ENCODE data around the gene EXOC8.

EXOC8 gene

GRCh38 chr1:231315887-231316286 lies 21.8 kb downstream of the EXOC8 start:
- Histone ChIP-seq H3K4me3 (ENCODE audit: low read depth, low read length) (no peak overlapping the region), H3K79me2 (ENCODE audit: control insufficient read depth, insufficient read depth, low read length, unreplicated experiment) (no peaks in the 10 kb centered on the region), H3K27ac (ENCODE audit: low read depth, low read length) (no peak overlapping the region), H3K4me1 (ENCODE audit: control insufficient read depth, insufficient read depth, low read length, unreplicated experiment) (no peaks in the 10 kb centered on the region), H3K36me3 (ENCODE audit: insufficient read depth, low read length) (no peaks in the 10 kb centered on the region), H3K27me3 (ENCODE audit: insufficient read depth, low read length) (no peaks in the 10 kb centered on the region), H2AFZ (ENCODE audit: low read length, unreplicated experiment) (no peak overlapping the region)

GRCh38 chr1:231313661-231314060 lies 24.0 kb downstream of the EXOC8 start:
- Histone ChIP-seq H3K27ac (ENCODE audit: low read depth, low read length) (no peak overlapping the region), H3K4me3 (ENCODE audit: low read depth, low read length) (no peak overlapping the region), H3K4me1 (ENCODE audit: control insufficient read depth, insufficient read depth, low read length, unreplicated experiment) (no peaks in the 10 kb centered on the region), H3K79me2 (ENCODE audit: control insufficient read depth, insufficient read depth, low read length, unreplicated experiment) (no peaks in the 10 kb centered on the region), H3K27me3 (ENCODE audit: insufficient read depth, low read length) (no peaks in the 10 kb centered on the region), H2AFZ (ENCODE audit: low read length, unreplicated experiment) (no peak overlapping the region), H3K36me3 (ENCODE audit: insufficient read depth, low read length) (no peaks in the 10 kb centered on the region)

- Histone ChIP-seq H3K27ac (ENCODE audit: low read depth, low read length) (no peak overlapping the region), H3K4me1 (ENCODE audit: control insufficient read depth, insufficient read depth, low read length, unreplicated experiment) (no peaks in the 10 kb centered on the region), H3K4me3 (ENCODE audit: low read depth, low read length) (no peak overlapping the region), H2AFZ (ENCODE audit: low read length, unreplicated experiment) (no peak overlapping the region), H3K36me3 (ENCODE audit: insufficient read depth, low read length) (no peaks in the 10 kb centered on the region), H3K27me3 (ENCODE audit: insufficient read depth, low read length) (no peaks in the 10 kb centered on the region), H3K79me2 (ENCODE audit: control insufficient read depth, insufficient read depth, low read length, unreplicated experiment) (no peaks in the 10 kb centered on the region)
Observed at GRCh38 chr1:231312432-231312788, 25.2 kb downstream of the EXOC8 start.

GRCh38 chr1:231311720-231312431 lies 25.8 kb downstream of the EXOC8 start:
- Histone ChIP-seq H3K4me1 (ENCODE audit: control insufficient read depth, insufficient read depth, low read length, unreplicated experiment) (no peaks in the 10 kb centered on the region), H3K36me3 (ENCODE audit: insufficient read depth, low read length) (no peaks in the 10 kb centered on the region), H2AFZ (ENCODE audit: low read length, unreplicated experiment) (no peak overlapping the region), H3K79me2 (ENCODE audit: control insufficient read depth, insufficient read depth, low read length, unreplicated experiment) (no peaks in the 10 kb centered on the region), H3K27me3 (ENCODE audit: insufficient read depth, low read length) (no peaks in the 10 kb centered on the region), H3K27ac (ENCODE audit: low read depth, low read length) (no peak overlapping the region), H3K4me3 (ENCODE audit: low read depth, low read length) (no peak overlapping the region)

GRCh38 chr1:231310391-231310934 lies 27.2 kb downstream of the EXOC8 start:
- no peaks in the 10 kb centered on the region for H3K27me3 ChIP-seq (ENCODE audit: insufficient read depth, low read length)
- H3K4me1 ChIP-seq (ENCODE audit: control insufficient read depth, insufficient read depth, low read length, unreplicated experiment): no peaks in the 10 kb centered on the region
- H3K27ac ChIP-seq (ENCODE audit: low read depth, low read length): no peak overlapping the region
- no peaks in the 10 kb centered on the region for H3K36me3 ChIP-seq (ENCODE audit: insufficient read depth, low read length)
- no peak overlapping the region for H2AFZ ChIP-seq (ENCODE audit: low read length, unreplicated experiment)
- H3K79me2 ChIP-seq (ENCODE audit: control insufficient read depth, insufficient read depth, low read length, unreplicated experiment): no peaks in the 10 kb centered on the region
- no peak overlapping the region for H3K4me3 ChIP-seq (ENCODE audit: low read depth, low read length)

GRCh38 chr1:231301990-231302389 lies 35.7 kb downstream of the EXOC8 start:
- no peaks in the 10 kb centered on the region for H3K4me1 ChIP-seq (ENCODE audit: control insufficient read depth, insufficient read depth, low read length, unreplicated experiment)
- no peaks in the 10 kb centered on the region for H3K79me2 ChIP-seq (ENCODE audit: control insufficient read depth, insufficient read depth, low read length, unreplicated experiment)
- H3K27ac ChIP-seq (ENCODE audit: low read depth, low read length): no peak overlapping the region
- H3K4me3 ChIP-seq (ENCODE audit: low read depth, low read length): no peak overlapping the region
- H3K36me3 ChIP-seq (ENCODE audit: insufficient read depth, low read length): no peaks in the 10 kb centered on the region
- no peak overlapping the region for H2AFZ ChIP-seq (ENCODE audit: low read length, unreplicated experiment)
- no peaks in the 10 kb centered on the region for H3K27me3 ChIP-seq (ENCODE audit: insufficient read depth, low read length)

DNA sequence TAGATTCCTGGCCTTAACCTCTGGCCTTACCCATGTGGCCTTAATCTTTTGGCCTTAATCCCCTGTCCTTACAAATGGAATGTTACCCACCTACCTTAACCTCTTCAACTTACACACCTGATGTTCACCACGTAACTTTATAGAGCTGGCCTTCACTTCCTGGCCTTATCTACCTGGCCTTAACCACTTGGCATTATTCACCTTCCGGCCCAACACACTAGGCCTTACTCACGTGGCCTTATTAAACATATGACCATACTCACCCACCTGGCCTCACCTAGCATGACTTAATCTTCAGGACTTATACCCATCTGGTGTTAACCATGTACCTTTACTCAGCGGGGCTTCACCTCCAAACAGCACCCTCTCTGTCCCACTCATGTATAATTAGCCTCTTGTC lies 41.7 kb downstream of the EXOC8 start:
- H3K4me1 ChIP-seq (ENCODE audit: control insufficient read depth, insufficient read depth, low read length, unreplicated experiment): no peaks in the 10 kb centered on the region
- no peaks in the 10 kb centered on the region for H3K36me3 ChIP-seq (ENCODE audit: insufficient read depth, low read length)
- no peak overlapping the region for H3K4me3 ChIP-seq (ENCODE audit: low read depth, low read length)
- no peak overlapping the region for H2AFZ ChIP-seq (ENCODE audit: low read length, unreplicated experiment)
- H3K79me2 ChIP-seq (ENCODE audit: control insufficient read depth, insufficient read depth, low read length, unreplicated experiment): no peaks in the 10 kb centered on the region
- H3K27me3 ChIP-seq (ENCODE audit: insufficient read depth, low read length): no peaks in the 10 kb centered on the region
- H3K27ac ChIP-seq (ENCODE audit: low read depth, low read length): no peak overlapping the region

- H3K79me2 ChIP-seq (ENCODE audit: control insufficient read depth, insufficient read depth, low read length, unreplicated experiment): no peaks in the 10 kb centered on the region
- no peak overlapping the region for H2AFZ ChIP-seq (ENCODE audit: low read length, unreplicated experiment)
- H3K36me3 ChIP-seq (ENCODE audit: insufficient read depth, low read length): no peaks in the 10 kb centered on the region
- H3K4me3 ChIP-seq (ENCODE audit: low read depth, low read length): no peak overlapping the region
- H3K27me3 ChIP-seq (ENCODE audit: insufficient read depth, low read length): no peaks in the 10 kb centered on the region
- H3K27ac ChIP-seq (ENCODE audit: low read depth, low read length): no peak overlapping the region
- no peaks in the 10 kb centered on the region for H3K4me1 ChIP-seq (ENCODE audit: control insufficient read depth, insufficient read depth, low read length, unreplicated experiment)
Observed at GRCh38 chr1:231286603-231287002, 51.0 kb downstream of the EXOC8 start.

- no peak overlapping the region for H2AFZ ChIP-seq (ENCODE audit: low read length, unreplicated experiment)
- H3K79me2 ChIP-seq (ENCODE audit: control insufficient read depth, insufficient read depth, low read length, unreplicated experiment): no peaks in the 10 kb centered on the region
- H3K27ac ChIP-seq (ENCODE audit: low read depth, low read length): no peak overlapping the region
- no peaks in the 10 kb centered on the region for H3K4me1 ChIP-seq (ENCODE audit: control insufficient read depth, insufficient read depth, low read length, unreplicated experiment)
- no peak overlapping the region for H3K4me3 ChIP-seq (ENCODE audit: low read depth, low read length)
- H3K27me3 ChIP-seq (ENCODE audit: insufficient read depth, low read length): no peaks in the 10 kb centered on the region
- H3K36me3 ChIP-seq (ENCODE audit: insufficient read depth, low read length): no peaks in the 10 kb centered on the region
Observed at GRCh38 chr1:231284441-231284840, 53.2 kb downstream of the EXOC8 start.
